ENCODE measurements around the gene GJC2.

Gene GJC2

GRCh38 chr1:228104526-228105269 is 45.0 kb upstream of the GJC2 start:
- H3K4me3 Mint-ChIP-seq = peak overlapping the region; percentile 92
- DNase-seq = no peak
- peaks cover 2% of the 10 kb centered on the region for H3K27me3 Mint-ChIP-seq (ENCODE audit: low read depth, poor library complexity)

GRCh38 chr1:228105270-228105995 is 44.3 kb upstream of the GJC2 start:
- H3K9me3 Mint-ChIP-seq = no peaks in the 10 kb centered on the region

More at GRCh38 chr1:228104526-228105269, 45.0 kb upstream of the GJC2 start:
- TF ChIP-seq CTCF (IDR thresholded peaks at IDR 0.05) = no peak
- H3K36me3 Mint-ChIP-seq (ENCODE audit: low read depth) = peaks cover 7% of the 10 kb centered on the region
- peaks cover 42% of the 10 kb centered on the region for H3K4me1 Mint-ChIP-seq
- peak overlapping the region; percentile 90 for H3K27ac Mint-ChIP-seq
- H3K9me3 Mint-ChIP-seq = no peaks in the 10 kb centered on the region

GRCh38 chr1:228105996-228106799 is 43.5 kb upstream of the GJC2 start:
- TF ChIP-seq CTCF (IDR thresholded peaks at IDR 0.05) = no peak
- Mint-ChIP-seq H3K36me3 (ENCODE audit: low read depth) (peaks cover 5% of the 10 kb centered on the region), H3K4me3 (peak overlapping the region; percentile 14), H3K9me3 (no peaks in the 10 kb centered on the region), H3K27me3 (ENCODE audit: low read depth, poor library complexity) (peaks cover 7% of the 10 kb centered on the region), H3K27ac (no peak overlapping the region), H3K4me1 (peaks cover 44% of the 10 kb centered on the region)
- DNase-seq = no peak

More at GRCh38 chr1:228105270-228105995, 44.3 kb upstream of the GJC2 start:
- Mint-ChIP-seq H3K36me3 (ENCODE audit: low read depth) (peaks cover 7% of the 10 kb centered on the region), H3K27me3 (ENCODE audit: low read depth, poor library complexity) (peaks cover 2% of the 10 kb centered on the region), H3K27ac (peak overlapping the region; percentile 90), H3K4me3 (no peak overlapping the region), H3K4me1 (peaks cover 48% of the 10 kb centered on the region)
- no peak for TF ChIP-seq CTCF (IDR thresholded peaks at IDR 0.05)
- no peak for DNase-seq

- no peaks in the 10 kb centered on the region for H3K9me3 Mint-ChIP-seq
- no peak for DNase-seq
- H3K27ac Mint-ChIP-seq = no peak overlapping the region
- H3K4me3 Mint-ChIP-seq = peak overlapping the region; percentile 14
- H3K27me3 Mint-ChIP-seq (ENCODE audit: low read depth, poor library complexity) = peaks cover 7% of the 10 kb centered on the region
- H3K4me1 Mint-ChIP-seq = peaks cover 39% of the 10 kb centered on the region
- no peaks in the 10 kb centered on the region for H3K36me3 Mint-ChIP-seq (ENCODE audit: low read depth)
- no peak for TF ChIP-seq CTCF (IDR thresholded peaks at IDR 0.05)
Observed at GRCh38 chr1:228106800-228107054, 43.0 kb upstream of the GJC2 start.

- H3K27me3 Mint-ChIP-seq (ENCODE audit: low read depth, poor library complexity) = peaks cover 14% of the 10 kb centered on the region
- no peak for TF ChIP-seq CTCF (IDR thresholded peaks at IDR 0.05)
- H3K4me3 Mint-ChIP-seq = peak overlapping the region; percentile 95
- no peaks in the 10 kb centered on the region for H3K36me3 Mint-ChIP-seq (ENCODE audit: low read depth)
- DNase-seq = no peak
- no peak overlapping the region for H3K27ac Mint-ChIP-seq
- peaks cover 39% of the 10 kb centered on the region for H3K4me1 Mint-ChIP-seq
- no peaks in the 10 kb centered on the region for H3K9me3 Mint-ChIP-seq
Observed at GRCh38 chr1:228107636-228108035, 42.1 kb upstream of the GJC2 start.

Measured in nephron progenitor cell (in vitro differentiated cells).